NCI-H748 (cell line): Measurements from ENCODE around the gene ACP2.
"Not testable (repeated sequence)": the region's sequence is repeated elsewhere in the genome, so short reads cannot be mapped to it uniquely, and the experiment has no call there.

Source experiments
- DNase-seq: peaks from one replicate; lab custom pipeline; 2025; ENCODE audit not compliant: unreplicated experiment; lab: John Stamatoyannopoulos, UW

ACP2 gene

DNA sequence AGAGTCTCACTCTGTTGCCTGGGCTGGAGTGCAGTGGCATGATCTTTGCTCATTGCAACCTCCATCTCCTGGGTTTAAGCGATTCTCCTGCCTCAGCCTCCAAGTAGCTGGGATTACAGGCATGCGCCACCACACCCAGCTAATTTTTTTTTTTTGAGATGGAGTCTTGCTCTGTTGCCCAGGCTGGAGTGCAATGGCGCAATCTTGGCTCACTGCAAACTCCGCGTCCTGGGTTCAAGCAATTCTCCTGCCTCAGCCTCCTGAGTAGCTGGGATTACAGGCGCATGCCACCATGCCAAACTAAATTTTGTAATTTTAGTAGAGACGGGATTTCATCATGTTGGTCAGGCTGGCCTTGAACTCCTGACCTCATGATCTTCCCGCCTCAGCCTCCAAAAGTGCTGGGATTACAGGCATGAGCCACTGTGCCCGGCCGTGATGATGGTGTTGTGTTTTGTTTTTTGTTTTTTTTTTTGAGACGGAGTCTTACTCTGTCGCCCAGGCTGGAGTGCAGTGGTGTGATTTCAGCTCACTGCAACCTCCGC is 40.5 kb downstream of the ACP2 start:
- DNase-seq, result not testable (repeated sequence)

- no peak for DNase-seq
These were observed 41.2 kb downstream of the ACP2 start for GRCh38 chr11:47207459-47207858.

DNA sequence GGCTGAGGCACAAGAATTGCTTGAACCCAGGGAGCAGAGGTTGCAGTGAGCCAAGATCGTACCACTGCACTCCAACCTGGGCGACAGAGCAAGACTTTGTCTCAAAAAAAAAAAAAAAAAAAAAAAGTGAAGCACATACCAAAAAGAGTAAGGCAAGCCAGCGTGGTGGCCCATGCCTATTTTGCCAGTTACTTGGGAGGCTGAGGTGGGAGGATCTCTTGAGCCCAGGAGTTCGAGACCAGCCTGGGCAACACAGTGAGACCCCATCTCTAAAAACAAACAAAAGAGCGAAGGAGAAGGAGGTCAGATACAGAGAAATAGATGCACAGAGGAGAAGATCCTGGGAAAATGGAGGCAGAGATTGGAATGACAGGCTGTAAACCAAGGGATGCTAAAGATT is 42.0 kb downstream of the ACP2 start:
- not testable (repeated sequence) for DNase-seq

GRCh38 chr11:47204637-47204989 is 44.0 kb downstream of the ACP2 start:
- DNase-seq, result no peak

GRCh38 chr11:47202576-47202975 is 46.0 kb downstream of the ACP2 start:
- no peak for DNase-seq

DNA sequence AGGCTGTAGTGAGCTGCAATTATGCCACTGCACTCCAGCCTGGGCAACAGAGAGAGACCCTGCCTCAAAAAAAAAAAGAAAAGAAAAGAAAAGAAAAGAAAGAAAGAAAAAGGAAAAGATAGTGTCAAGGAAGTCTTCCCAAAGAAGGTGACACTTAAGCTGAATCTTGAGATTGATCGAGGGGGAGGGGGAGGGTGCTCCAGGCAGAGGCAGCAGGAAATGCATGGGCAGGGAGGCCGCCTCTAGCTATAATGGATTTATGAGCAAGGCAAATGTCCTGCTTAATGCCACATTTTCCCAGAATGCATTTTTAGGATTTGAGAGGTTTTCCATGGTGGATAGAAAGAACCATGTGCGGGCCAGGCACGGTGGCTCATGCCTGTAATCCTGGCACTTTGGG is 47.6 kb downstream of the ACP2 start:
- DNase-seq, result no peak

DNA sequence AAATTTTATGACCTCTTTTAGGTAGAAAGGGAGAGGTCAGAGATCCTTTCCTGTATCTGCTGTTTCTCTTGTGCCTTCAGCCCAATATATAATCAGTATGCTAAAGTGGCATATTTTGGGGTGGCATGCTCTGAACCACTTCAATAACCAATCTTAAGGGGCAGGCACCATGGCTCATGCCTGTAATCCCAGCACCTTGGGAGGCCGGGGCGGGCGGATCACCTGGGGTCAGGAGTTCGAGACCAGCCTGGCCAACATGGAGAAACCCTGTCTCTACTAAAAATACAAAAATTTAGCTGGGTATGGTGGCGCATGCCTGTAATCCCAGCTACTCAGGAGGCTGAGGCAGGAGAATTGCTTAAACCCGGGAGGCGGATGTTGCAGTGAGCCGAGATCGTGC is 50.5 kb downstream of the ACP2 start:
- not testable (repeated sequence) for DNase-seq

GRCh38 chr11:47192111-47192510 is 56.5 kb downstream of the ACP2 start:
- DNase-seq, result no peak

DNA sequence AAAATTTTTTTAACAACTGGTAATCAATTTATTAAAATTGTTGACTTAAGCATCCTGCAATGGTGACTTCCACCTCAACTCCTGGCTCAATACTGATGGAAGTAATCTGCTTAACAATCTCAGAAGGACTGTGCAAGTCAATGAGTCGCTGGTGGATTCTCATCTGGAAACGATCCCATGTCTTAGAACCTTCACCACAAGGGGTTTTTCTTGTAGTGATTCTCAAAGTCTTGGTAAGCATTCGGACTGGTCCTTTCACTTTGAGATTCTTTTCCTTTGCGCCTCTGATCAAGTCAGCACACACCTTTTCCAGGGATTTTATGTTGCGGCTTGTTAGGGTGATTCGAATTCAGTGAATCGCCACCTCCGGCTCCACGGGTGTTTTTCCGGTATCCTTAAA is 57.5 kb downstream of the ACP2 start:
- not testable (repeated sequence) for DNase-seq
